B cell (primary cell): ENCODE results near the gene UTP15. TPM values are rescaled to one million over a fixed set of nuclear protein-coding genes. Genes with fewer than 3 reads are reported as not detected.

Experiments
- ATAC-seq: fragments of 200-7000 bp; cut with Tn5 transposase; one replicate; pipeline ENCODE4 v1.10.0; 2021; ENCODE audit warnings: low read depth, mild to moderate bottlenecking, moderate number of reproducible peaks, moderate library complexity
- CTCF ChIA-PET: fragments of 350-600 bp; sonication (Branson Sonifier 250); formaldehyde crosslinking; loops from one replicate; lab custom pipeline; 2021; ENCODE audit warnings: antibody characterized with exemption, inconsistent platforms; lab: Charles Lee
- POLR2A ChIA-PET: fragments of 350-600 bp; sonication (Branson Sonifier 250); formaldehyde crosslinking; loops from one replicate; lab custom pipeline; 2021; ENCODE audit warnings: antibody characterized with exemption; lab: Charles Lee
- DNase-seq: peaks from one replicate; pipeline ENCODE4 v3.0.0; 2013
- H2AFZ ChIP-seq: 2 replicates; pipeline ENCODE4 v1.6.1; 2012; ENCODE audit warnings: mild to moderate bottlenecking, low read depth, low read length; ENCODE audit not compliant: insufficient read depth, poor library complexity, severe bottlenecking
- H3K27ac ChIP-seq, 2 donors: 1 replicate in 1 of 2; 2 replicates in 1 of 2; pipeline ENCODE4 v1.5.1; 2012 to 2013; ENCODE audit warnings: low read length in 2 of 2, mild to moderate bottlenecking in 2 of 2, moderate library complexity in 1 of 2
- H3K27me3 ChIP-seq, 4 experiments: fragments of 200-600 bp in 1 of 4; sonication (generic) in 1 of 4; replicated peaks in 1 of 4; 1 replicate in 2 of 4; 2 replicates in 2 of 4; pipeline versions ENCODE4 v1.6.1 to v1.7.0; 2013 to 2016; ENCODE audit warnings: low read length in 3 of 4, mild to moderate bottlenecking in 2 of 4, mixed read lengths in 1 of 4, moderate library complexity in 1 of 4; ENCODE audit not compliant: insufficient read depth in 4 of 4, control insufficient read depth in 3 of 4; ENCODE audit errors: control extremely low read depth in 1 of 4
- H3K36me3 ChIP-seq, 2 experiments: replicated peaks in 1 of 2; 1 replicate in 1 of 2; 2 replicates in 1 of 2; pipeline versions ENCODE4 v1.6.1 to v1.7.1; 2013; ENCODE audit warnings: low read length in 1 of 2; ENCODE audit not compliant: insufficient read depth in 2 of 2, control insufficient read depth in 1 of 2; ENCODE audit errors: control extremely low read depth in 1 of 2, extremely low read depth in 1 of 2
- H3K4me1 ChIP-seq, 2 donors: fragments of 200-600 bp in 1 of 2; sonication (generic) in 1 of 2; 1 replicate in 1 of 2; 2 replicates in 1 of 2; pipeline versions ENCODE4 v1.5.1 to v1.6.1; 2013 to 2017; ENCODE audit warnings: low read length in 2 of 2; ENCODE audit not compliant: control insufficient read depth in 2 of 2, insufficient read depth in 2 of 2
- H3K4me2 ChIP-seq: replicated peaks from 2 replicates; pipeline ENCODE3; 2012; ENCODE audit warnings: mild to moderate bottlenecking, low read depth, low read length; ENCODE audit not compliant: poor library complexity, severe bottlenecking
- H3K4me3 ChIP-seq, 5 experiments: fragments of 200-600 bp in 1 of 5; sonication (generic) in 1 of 5; 1 replicate in 3 of 5; 2 replicates in 2 of 5; pipeline versions ENCODE4 v1.5.1 to v1.7.0; 2011 to 2016; ENCODE audit warnings: low read length in 4 of 5, mild to moderate bottlenecking in 4 of 5, low read depth in 2 of 5, control low read depth in 1 of 5, moderate library complexity in 1 of 5; ENCODE audit not compliant: insufficient read depth in 1 of 5; ENCODE audit errors: control extremely low read depth in 1 of 5, extremely low read depth in 1 of 5
- H3K79me2 ChIP-seq: fragments of 200-600 bp; sonication (generic); one replicate; pipeline ENCODE4 v1.6.0; 2016; ENCODE audit warnings: low read length; ENCODE audit not compliant: control insufficient read depth, insufficient read depth
- H3K9ac ChIP-seq: fragments of 200-600 bp; sonication (generic); 2 replicates; pipeline ENCODE4 v1.6.1; 2017; ENCODE audit warnings: mild to moderate bottlenecking, low read length, moderate library complexity
- H3K9me3 ChIP-seq, 3 donors: one replicate each; pipeline versions ENCODE4 v1.6.1 to v1.7.1; 2013; ENCODE audit warnings: low read length in 2 of 3; ENCODE audit not compliant: control insufficient read depth in 2 of 3, insufficient read depth in 1 of 3; ENCODE audit errors: control extremely low read depth in 1 of 3
- H4K20me1 ChIP-seq: 2 replicates; pipeline ENCODE4 v1.6.0; 2012; ENCODE audit warnings: mild to moderate bottlenecking, low read length; ENCODE audit not compliant: insufficient read depth, control insufficient read depth, poor library complexity, severe bottlenecking
- H3K27ac Mint-ChIP-seq: one replicate; pipeline ENCODE4 v1.8.0; 2021; ENCODE audit warnings: mixed read lengths
- H3K27me3 Mint-ChIP-seq: one replicate; pipeline ENCODE4 v1.8.0; 2021; ENCODE audit warnings: mixed read lengths
- H3K4me1 Mint-ChIP-seq: one replicate; pipeline ENCODE4 v1.8.0; 2021; ENCODE audit warnings: mixed read lengths
- H3K4me3 Mint-ChIP-seq: one replicate; pipeline ENCODE4 v1.8.0; 2021; ENCODE audit warnings: mixed read lengths
- H3K9me3 Mint-ChIP-seq: one replicate; pipeline ENCODE4 v1.8.0; 2022; ENCODE audit warnings: mixed read lengths; ENCODE audit not compliant: insufficient read depth
- CTCF ChIP-seq: fragments of 200-600 bp; IDR thresholded peaks from one replicate; pipeline ENCODE4 v1.8.0; 2022; ENCODE audit warnings: antibody characterized with exemption, mild to moderate bottlenecking
- EZH2 ChIP-seq: IDR thresholded peaks from 2 replicates; pipeline ENCODE4 v1.6.1; 2012; ENCODE audit warnings: borderline replicate concordance, low read depth, mild to moderate bottlenecking, moderate library complexity, low read length; ENCODE audit not compliant: insufficient read depth, poor library complexity, severe bottlenecking
- WGBS: methylation state at CpG from one replicate; pipeline ENCODE4 v1.1.5; 2013; ENCODE audit warnings: missing lambda C conversion rate; ENCODE audit not compliant: insufficient coverage; 5-methylcytosine and 5-hydroxymethylcytosine counted together
- intact Hi-C: fragments of 100-400 bp; cut with micrococcal nuclease; formaldehyde crosslinking; loops from one replicate; pipeline ENCODE4 v1.10.0; 2022
- polyA plus RNA-seq: library from polyadenylated mRNA; depleted of rRNA; stranded (reverse); fragments of >200 nt; gene quantifications from 2 replicates; pipeline ENCODE4 v1.2.3, GENCODE V29; 2012
- total RNA-seq, 2 donors: library from RNA; stranded (reverse); fragments of 120-200 nt in 1 of 2; gene quantifications; 1 replicate in 1 of 2; 2 replicates in 1 of 2; pipeline versions ENCODE4 v1.2.3 to v1.2.4, GENCODE V29; 2013 to 2022

The UTP15 gene
- total and polyA plus RNA-seq, 2 donors (not counting 1 experiment from before 2014, with no cell fraction given): 17.1 to 25.3 TPM

- Histone ChIP-seq H4K20me1 (no peaks in the 10 kb centered on the region), H3K4me1 (no peaks in the 10 kb centered on the region), H2AFZ (no peak overlapping the region), H3K4me3 (no peak overlapping the region), H3K36me3 (no peaks in the 10 kb centered on the region), H3K27ac (no peak overlapping the region), H3K79me2 (no peaks in the 10 kb centered on the region), H3K9me3 (peaks cover 0 to 6% (median 5%) of the 10 kb centered on the region in 3 donors), H3K27me3 (peaks cover 0 to 3% (median 0%) of the 10 kb centered on the region in 4 experiments), H3K4me2 (no peak overlapping the region), H3K9ac (no peak overlapping the region)
- no CpG with 5 or more reads among the region's 3 CpGs for WGBS
- TF ChIP-seq EZH2 (no peak), CTCF (no peak)
- H3K27ac Mint-ChIP-seq: no peak overlapping the region
- intact Hi-C loops: no loop called here
- POLR2A ChIA-PET: no interaction called here
- H3K4me3 Mint-ChIP-seq: no peak overlapping the region
- peaks cover 3% of the 10 kb centered on the region for H3K9me3 Mint-ChIP-seq
- CTCF ChIA-PET: interaction anchor here (0.9 kb wide), 1 partner anchor 9 kb away, joined by 7 read pairs; no protein-coding TSS in a partner anchor
- no peaks in the 10 kb centered on the region for H3K4me1 Mint-ChIP-seq
- peaks cover 15% of the 10 kb centered on the region for H3K27me3 Mint-ChIP-seq
- DNase-seq (no peak), ATAC-seq (no peak)
Measured at GRCh38 chr5:73606206-73606753, 40.7 kb downstream of the UTP15 start.

GRCh38 chr5:73607228-73607627 lies 41.7 kb downstream of the UTP15 start:
- H2AFZ ChIP-seq: no peak overlapping the region
- POLR2A ChIA-PET: no interaction called here

More at GRCh38 chr5:73607228-73607627, 41.7 kb downstream of the UTP15 start:
- TF ChIP-seq CTCF: no peak
- no peak for TF ChIP-seq EZH2
- Mint-ChIP-seq H3K27me3 (peaks cover 18% of the 10 kb centered on the region), H3K27ac (no peak overlapping the region), H3K4me1 (no peaks in the 10 kb centered on the region), H3K4me3 (no peak overlapping the region), H3K9me3 (peaks cover 3% of the 10 kb centered on the region)
- intact Hi-C loops: no loop called here
- H3K9me3 ChIP-seq: no peaks in the 10 kb centered on the region
- no peaks in the 10 kb centered on the region for H3K79me2 ChIP-seq
- peaks cover 0 to 9% (median 0%) of the 10 kb centered on the region in 4 experiments for H3K27me3 ChIP-seq
- H3K9ac ChIP-seq: no peak overlapping the region
- H4K20me1 ChIP-seq: no peaks in the 10 kb centered on the region
- H3K27ac ChIP-seq: no peak overlapping the region
- no peak overlapping the region for H3K4me2 ChIP-seq
- no peaks in the 10 kb centered on the region for H3K4me1 ChIP-seq
- no peaks in the 10 kb centered on the region for H3K36me3 ChIP-seq
- ATAC-seq (no peak), DNase-seq (no peak)
- CTCF ChIA-PET: interaction anchor here (1.5 kb wide), 1 partner anchor 8 kb away, joined by 4 read pairs; no protein-coding TSS in a partner anchor
- H3K4me3 ChIP-seq: no peak overlapping the region
